Measurements from ENCODE around the gene PLCH1.
A peak's percentile ranks its signal among the peaks of the same experiment; 100 is the strongest.

The PLCH1 gene

DNA sequence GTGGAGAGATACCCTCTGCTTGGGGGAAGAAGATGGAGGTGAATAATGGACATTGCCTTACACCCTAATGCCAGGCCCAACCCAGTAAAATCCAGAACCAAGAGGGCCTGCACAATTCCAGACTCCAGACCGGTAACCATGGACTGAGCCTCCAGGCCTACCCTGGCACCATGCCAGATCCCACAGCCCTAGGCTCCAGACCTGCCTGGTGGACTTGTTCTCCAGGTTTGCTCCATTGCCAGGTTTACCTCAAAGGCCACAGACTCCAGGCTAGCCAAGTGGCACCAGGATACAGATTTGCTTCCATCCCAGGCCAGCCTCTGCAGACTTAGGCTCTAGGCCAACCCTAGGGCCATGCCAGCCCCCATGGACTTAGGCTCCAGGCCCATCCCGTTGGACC lies 14.0 kb downstream of the PLCH1 start:
- Mint-ChIP-seq H3K27ac (no peak overlapping the region), H3K9me3 (peaks cover 3% of the 10 kb centered on the region), H3K4me3 (no peak overlapping the region), H3K4me1 (no peaks in the 10 kb centered on the region), H3K36me3 (no peaks in the 10 kb centered on the region)
- ATAC-seq (no peak), DNase-seq (ENCODE audit: low spot score in 2 of 2) (no peak)

DNA sequence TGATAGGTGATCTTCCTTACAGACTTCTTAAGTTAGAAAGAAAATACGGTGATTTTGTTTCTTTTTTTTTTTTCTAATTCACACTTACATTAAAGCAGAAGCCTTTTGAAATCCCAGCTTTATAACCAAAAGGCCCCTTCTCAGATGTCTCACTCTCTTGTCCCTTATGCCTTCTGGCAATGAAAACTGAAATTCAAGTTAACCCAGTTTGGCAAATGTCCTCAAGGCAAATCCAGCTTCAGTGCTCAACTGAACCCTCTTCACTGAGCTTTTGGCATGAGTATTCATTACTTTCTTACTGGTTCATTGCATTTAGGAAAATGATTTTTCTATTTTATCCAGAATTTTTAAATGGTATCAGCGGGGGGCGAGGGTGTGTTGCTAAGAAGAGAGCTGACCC lies 17.0 kb downstream of the PLCH1 start:
- H3K4me3 Mint-ChIP-seq = no peak overlapping the region
- no peaks in the 10 kb centered on the region for H3K4me1 Mint-ChIP-seq
- ATAC-seq = no peak
- no peak for DNase-seq (ENCODE audit: low spot score in 2 of 2)
- H3K9me3 Mint-ChIP-seq = peaks cover 3% of the 10 kb centered on the region
- H3K36me3 Mint-ChIP-seq = no peaks in the 10 kb centered on the region
- H3K27ac Mint-ChIP-seq = no peak overlapping the region

DNA sequence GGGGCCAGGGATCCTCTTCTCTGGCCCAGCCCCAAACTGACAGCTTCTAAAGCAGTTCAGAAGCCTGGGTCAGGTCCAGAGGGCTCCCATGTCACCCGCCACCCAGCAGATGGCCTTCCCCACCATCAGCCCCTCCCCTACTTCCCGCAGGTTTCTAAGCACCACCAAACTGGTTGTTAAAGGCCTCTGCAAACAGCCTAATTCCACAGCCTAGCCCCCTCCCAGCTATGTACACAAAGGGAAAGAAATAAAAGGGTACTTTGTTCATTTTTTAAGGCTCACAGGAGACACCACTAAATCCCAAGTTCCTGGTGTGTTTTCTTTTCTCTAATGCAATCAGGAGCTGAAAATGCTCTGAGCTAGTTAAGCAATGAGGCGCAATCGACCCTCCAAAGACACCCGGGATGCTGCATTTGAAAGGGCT lies 30.6 kb downstream of the PLCH1 start:
- Mint-ChIP-seq H3K36me3 (no peaks in the 10 kb centered on the region), H3K9me3 (peaks cover 8% of the 10 kb centered on the region), H3K4me1 (no peaks in the 10 kb centered on the region), H3K4me3 (no peak overlapping the region), H3K27ac (no peak overlapping the region)
- DNase-seq (ENCODE audit: low spot score in 2 of 2) (no peak), ATAC-seq (no peak)

DNA sequence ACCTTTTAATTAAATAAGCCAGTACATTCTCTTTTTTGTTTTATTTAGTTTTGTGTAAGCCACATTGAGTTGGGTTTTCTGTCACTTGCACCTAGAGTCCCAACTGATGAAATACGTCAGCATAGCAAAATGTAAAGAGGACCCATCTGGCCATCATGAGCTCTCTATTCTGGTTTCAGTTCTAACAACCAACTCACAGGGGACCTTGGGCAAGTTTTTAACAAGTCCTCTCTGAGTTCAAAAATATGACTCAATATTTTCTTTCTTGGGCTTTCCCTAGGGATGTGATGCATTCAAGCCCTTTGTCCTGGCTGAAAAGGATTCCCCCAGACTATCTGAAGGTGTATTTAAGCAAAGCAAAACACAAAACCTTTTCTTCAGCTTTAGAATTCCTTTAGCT lies 32.9 kb downstream of the PLCH1 start:
- Mint-ChIP-seq H3K36me3 (no peaks in the 10 kb centered on the region), H3K9me3 (no peaks in the 10 kb centered on the region), H3K4me3 (no peak overlapping the region), H3K4me1 (no peaks in the 10 kb centered on the region), H3K27ac (no peak overlapping the region)
- DNase-seq (ENCODE audit: low spot score in 2 of 2) (no peak), ATAC-seq (peak; percentile 43)

DNA sequence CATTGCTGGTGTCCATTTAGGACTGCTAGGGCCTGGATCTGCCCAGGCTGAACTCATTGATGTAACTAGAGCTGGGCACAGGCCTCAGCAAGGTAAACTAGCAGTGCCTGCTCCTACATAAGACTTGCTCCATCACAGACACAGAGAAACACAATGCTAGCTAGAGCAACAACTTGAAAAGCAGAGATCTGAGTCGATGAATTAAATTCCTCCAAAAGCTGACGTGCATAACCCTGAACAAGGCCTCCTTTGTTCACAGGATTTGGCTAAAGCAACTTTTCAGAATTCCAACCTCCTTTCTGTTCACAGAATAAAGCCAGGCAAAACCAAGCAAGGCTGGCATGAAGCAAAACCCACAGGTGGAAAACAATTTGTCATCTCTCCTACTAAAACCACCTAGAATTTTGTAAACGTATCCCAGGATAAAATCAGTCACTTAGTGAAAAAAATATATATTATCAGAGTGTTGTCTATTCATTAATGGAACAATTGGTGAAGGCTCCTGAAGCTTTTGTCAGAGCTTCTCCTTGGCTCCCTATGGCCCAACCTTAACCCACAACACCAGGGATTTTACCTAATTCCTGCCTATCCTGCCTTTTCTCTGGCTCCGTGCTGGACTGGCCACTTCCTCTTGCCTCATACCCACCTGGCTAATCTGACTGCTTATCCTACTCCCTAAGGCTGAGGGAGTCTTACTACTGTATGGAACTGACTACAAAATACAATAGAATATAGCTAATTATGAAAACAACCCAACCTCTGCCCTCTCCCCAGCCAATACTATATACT lies 39.9 kb downstream of the PLCH1 start:
- H3K27ac Mint-ChIP-seq = no peak overlapping the region
- H3K4me3 Mint-ChIP-seq = no peak overlapping the region
- H3K4me1 Mint-ChIP-seq = no peaks in the 10 kb centered on the region
- H3K36me3 Mint-ChIP-seq = no peaks in the 10 kb centered on the region
- DNase-seq (ENCODE audit: low spot score in 2 of 2) (no peak), ATAC-seq (no peak)
- no peaks in the 10 kb centered on the region for H3K9me3 Mint-ChIP-seq

- no peak for DNase-seq (ENCODE audit: low spot score in 2 of 2)
- no peaks in the 10 kb centered on the region for H3K4me1 Mint-ChIP-seq
- H3K27ac Mint-ChIP-seq = no peak overlapping the region
- H3K36me3 Mint-ChIP-seq = no peaks in the 10 kb centered on the region
- H3K9me3 Mint-ChIP-seq = no peaks in the 10 kb centered on the region
- no peak for ATAC-seq
- H3K4me3 Mint-ChIP-seq = no peak overlapping the region
These were observed 40.8 kb downstream of the PLCH1 start for GRCh38 chr3:155704061-155704460.

GRCh38 chr3:155702745-155703591 lies 41.9 kb downstream of the PLCH1 start:
- ATAC-seq = no peak
- H3K36me3 Mint-ChIP-seq = no peaks in the 10 kb centered on the region
- no peaks in the 10 kb centered on the region for H3K4me1 Mint-ChIP-seq

DNA sequence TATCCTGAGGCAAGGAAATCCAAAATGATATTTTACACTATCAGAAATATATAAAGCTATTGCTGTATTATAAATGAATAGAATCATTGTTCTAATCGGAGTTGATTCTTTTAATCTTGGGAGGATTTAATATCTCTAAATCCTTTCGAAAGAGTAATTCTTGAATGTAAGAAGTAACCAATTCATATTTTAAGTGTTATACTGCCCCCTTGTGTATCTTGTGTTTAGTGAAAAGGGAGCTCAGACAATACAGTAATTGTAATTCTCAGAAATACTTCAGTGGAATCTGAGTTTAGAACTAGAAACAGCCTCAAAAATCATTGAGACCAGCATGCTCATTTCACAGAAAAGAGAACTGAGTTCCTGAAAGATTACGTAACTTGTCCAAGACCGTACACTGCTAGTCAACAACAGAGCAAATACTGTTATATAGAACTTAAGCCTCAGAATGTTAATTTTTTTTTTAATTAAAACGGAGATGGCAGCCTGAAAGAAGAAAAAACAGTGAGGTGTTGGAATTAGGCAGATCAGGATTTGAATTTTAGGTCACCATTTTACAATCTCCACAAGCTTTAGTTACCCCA lies 42.9 kb downstream of the PLCH1 start:
- Mint-ChIP-seq H3K4me1 (no peaks in the 10 kb centered on the region), H3K27ac (no peak overlapping the region), H3K36me3 (no peaks in the 10 kb centered on the region), H3K9me3 (no peaks in the 10 kb centered on the region), H3K4me3 (no peak overlapping the region)
- DNase-seq (ENCODE audit: low spot score in 2 of 2) (no peak), ATAC-seq (no peak)

More at GRCh38 chr3:155702745-155703591, 41.9 kb downstream of the PLCH1 start:
- Mint-ChIP-seq H3K27ac (no peak overlapping the region), H3K9me3 (no peaks in the 10 kb centered on the region), H3K4me3 (no peak overlapping the region)
- DNase-seq (ENCODE audit: low spot score in 2 of 2) = no peak

DNA sequence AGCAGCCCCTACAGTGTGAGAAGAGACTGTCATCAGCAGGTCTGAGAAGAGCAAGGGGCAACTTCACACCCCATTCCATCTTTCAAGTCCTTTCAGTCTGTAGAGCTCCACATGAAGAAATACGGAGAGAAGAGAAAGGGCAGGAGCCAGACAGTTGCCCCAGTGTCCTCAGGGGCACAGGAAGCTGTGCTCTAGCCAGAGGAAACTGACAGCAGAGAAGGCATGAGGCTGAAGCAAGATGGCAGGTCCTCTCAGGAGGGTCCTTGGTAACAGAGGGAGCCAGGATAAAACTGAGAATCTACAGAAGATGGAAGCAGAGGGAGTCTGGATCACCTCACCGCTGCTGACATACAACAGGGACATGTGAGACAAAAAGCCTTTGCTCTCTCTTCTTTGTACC lies 47.3 kb downstream of the PLCH1 start:
- Mint-ChIP-seq H3K9me3 (no peaks in the 10 kb centered on the region), H3K4me1 (no peaks in the 10 kb centered on the region), H3K36me3 (no peaks in the 10 kb centered on the region), H3K27ac (peak overlapping the region; percentile 3), H3K4me3 (no peak overlapping the region)
- DNase-seq (ENCODE audit: low spot score in 2 of 2) (no peak), ATAC-seq (peak; percentile 51)

DNA sequence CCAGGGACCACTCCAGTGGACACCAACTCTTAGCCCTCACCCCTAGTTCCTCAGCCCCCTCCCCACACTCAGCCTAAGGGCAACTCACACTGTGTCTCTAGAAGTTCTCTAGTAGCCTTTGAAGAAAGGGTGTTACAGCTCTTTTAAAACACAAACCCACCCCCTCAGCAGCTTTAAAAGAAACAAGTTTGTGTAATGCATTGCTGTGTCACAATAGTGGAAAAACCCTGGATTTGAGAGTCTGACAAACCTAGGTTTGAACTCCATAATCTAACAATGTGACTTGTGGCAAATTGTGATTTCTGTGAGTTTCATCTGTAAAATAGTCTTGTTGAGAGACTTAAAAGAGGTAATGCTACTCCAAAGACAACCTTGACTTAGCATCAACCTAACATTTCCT lies 54.0 kb downstream of the PLCH1 start:
- Mint-ChIP-seq H3K4me3 (no peak overlapping the region), H3K27ac (no peak overlapping the region), H3K9me3 (no peaks in the 10 kb centered on the region), H3K36me3 (no peaks in the 10 kb centered on the region), H3K4me1 (no peaks in the 10 kb centered on the region)
- no peak for ATAC-seq
- DNase-seq (ENCODE audit: low spot score in 2 of 2) = no peak

GRCh38 chr3:155688481-155688880 lies 56.4 kb downstream of the PLCH1 start:
- no peaks in the 10 kb centered on the region for H3K4me1 Mint-ChIP-seq
- no peaks in the 10 kb centered on the region for H3K36me3 Mint-ChIP-seq
- no peak overlapping the region for H3K4me3 Mint-ChIP-seq
- DNase-seq (ENCODE audit: low spot score in 2 of 2) = no peak
- ATAC-seq = no peak
- H3K9me3 Mint-ChIP-seq = no peaks in the 10 kb centered on the region
- H3K27ac Mint-ChIP-seq = no peak overlapping the region

DNA sequence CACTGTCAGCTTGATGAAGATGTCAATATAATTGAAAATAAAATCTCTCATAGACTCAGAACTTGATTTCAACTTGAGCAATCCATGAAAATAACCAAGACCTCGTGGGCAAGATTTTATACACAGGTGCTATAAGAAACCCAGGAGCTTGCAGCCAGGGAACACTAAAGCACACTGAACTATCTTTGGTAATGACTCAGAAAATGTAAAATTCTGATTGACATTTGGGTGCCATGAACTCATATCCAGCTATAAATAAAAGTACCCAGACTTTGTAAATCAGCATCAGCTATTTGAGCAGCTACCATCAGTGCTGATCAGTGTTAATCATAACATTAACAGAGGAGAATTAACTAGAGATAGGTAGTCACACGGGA lies 61.5 kb downstream of the PLCH1 start:
- Mint-ChIP-seq H3K27ac (no peak overlapping the region), H3K36me3 (no peaks in the 10 kb centered on the region), H3K4me1 (no peaks in the 10 kb centered on the region), H3K9me3 (no peaks in the 10 kb centered on the region), H3K4me3 (no peak overlapping the region)
- DNase-seq (ENCODE audit: low spot score in 2 of 2) (no peak), ATAC-seq (no peak)

- no peak overlapping the region for H3K4me3 Mint-ChIP-seq
- no peaks in the 10 kb centered on the region for H3K9me3 Mint-ChIP-seq
- H3K4me1 Mint-ChIP-seq = no peaks in the 10 kb centered on the region
- DNase-seq (ENCODE audit: low spot score in 2 of 2) (no peak), ATAC-seq (peak; percentile 13)
- no peaks in the 10 kb centered on the region for H3K36me3 Mint-ChIP-seq
- no peak overlapping the region for H3K27ac Mint-ChIP-seq
These were observed 62.2 kb downstream of the PLCH1 start for GRCh38 chr3:155682426-155683343.

DNA sequence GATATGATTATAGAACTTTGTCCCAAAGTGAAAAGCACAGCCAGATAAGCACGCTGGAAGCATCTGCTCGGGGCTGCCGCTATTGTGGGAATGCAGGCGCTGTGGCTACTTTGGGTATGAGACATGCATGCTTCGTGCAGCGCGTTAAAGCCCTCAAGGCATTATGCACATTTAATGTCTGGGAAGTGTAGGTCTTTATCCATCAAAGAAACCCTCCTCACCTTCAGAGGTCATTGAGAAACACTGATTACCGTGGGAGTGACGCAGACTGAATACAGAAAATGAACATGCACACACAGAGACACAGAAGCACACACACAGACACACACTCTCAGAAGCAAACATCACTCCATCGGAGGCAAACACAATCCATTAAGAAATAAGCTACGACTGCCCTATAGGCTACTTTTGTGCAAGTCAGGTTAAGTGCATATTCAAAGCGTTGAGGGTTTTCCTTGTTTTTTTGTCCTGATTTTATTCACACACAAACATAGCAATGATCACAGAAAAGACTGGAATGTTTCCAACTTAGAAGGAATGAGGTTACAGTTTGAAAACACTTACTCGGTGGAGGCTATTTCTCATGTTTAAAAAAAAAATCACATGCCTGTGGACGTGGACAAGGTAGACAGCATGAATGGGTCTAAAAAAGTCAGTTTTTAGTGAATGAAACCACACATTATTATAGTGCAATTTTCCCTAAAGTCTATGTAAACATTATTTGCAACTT lies 68.5 kb downstream of the PLCH1 start:
- no peaks in the 10 kb centered on the region for H3K4me1 Mint-ChIP-seq
- DNase-seq (ENCODE audit: low spot score in 2 of 2) (no peak), ATAC-seq (no peak)

More for the DNA sequence above, 68.5 kb downstream of the PLCH1 start:
- no peaks in the 10 kb centered on the region for H3K9me3 Mint-ChIP-seq
- no peak overlapping the region for H3K4me3 Mint-ChIP-seq
- no peaks in the 10 kb centered on the region for H3K36me3 Mint-ChIP-seq
- H3K27ac Mint-ChIP-seq = no peak overlapping the region

Measured in stimulated activated effector memory CD8-positive, alpha-beta T cell treated with anti-CD3 and anti-CD28 coated beads, Interleukin-12 subunit alpha, Interleukin-12 subunit beta, amount 100 ng/mL, for 72 hours (primary cell).